HL-60/S4 treated with retinoic acid at 250 ng/mL for 4 days and 3 days (cell line): Measurements from ENCODE around the gene TTLL11.

Experiments
- in situ Hi-C: fragments of 300-500 bp; cut with MboI; formaldehyde crosslinking; loops from 2 replicates; pipeline ENCODE4 v1.7.0; 2022; ENCODE audit warnings: low sequenced_read_pairs

The TTLL11 gene

GRCh38 chr9:121782514-121783110 is 310.5 kb downstream of the TTLL11 start:
- in situ Hi-C loops: no loop called here

- in situ Hi-C loops: no loop called here
Observed at GRCh38 chr9:121781701-121782464, 311.2 kb downstream of the TTLL11 start.

GRCh38 chr9:121781145-121781548 is 312.0 kb downstream of the TTLL11 start:
- in situ Hi-C loops: no loop called here

- in situ Hi-C loops: no loop called here
Observed at GRCh38 chr9:121780177-121781040, 312.7 kb downstream of the TTLL11 start.

- in situ Hi-C loops: no loop called here
Observed at GRCh38 chr9:121779381-121780117, 313.6 kb downstream of the TTLL11 start.

- in situ Hi-C loops: no loop called here
Observed at GRCh38 chr9:121778252-121779225, 314.6 kb downstream of the TTLL11 start.

GRCh38 chr9:121776739-121777637 is 316.1 kb downstream of the TTLL11 start:
- in situ Hi-C loops: no loop called here

GRCh38 chr9:121776001-121776738 is 316.9 kb downstream of the TTLL11 start:
- in situ Hi-C loops: no loop called here

- in situ Hi-C loops: no loop called here
Observed at GRCh38 chr9:121774715-121775613, 318.1 kb downstream of the TTLL11 start.

GRCh38 chr9:121773954-121774714 is 319.0 kb downstream of the TTLL11 start:
- in situ Hi-C loops: no loop called here

- in situ Hi-C loops: no loop called here
Observed at GRCh38 chr9:121773286-121773953, 319.7 kb downstream of the TTLL11 start.

- in situ Hi-C loops: no loop called here
Observed at GRCh38 chr9:121772600-121773285, 320.4 kb downstream of the TTLL11 start.
